GM18526 (cell line): ENCODE results near the gene PARD3.

Experiments
- POLR2A ChIP-seq: IDR thresholded peaks from 3 replicates; pipeline ENCODE4 v1.6.1; 2011; ENCODE audit not compliant: insufficient read length; ENCODE audit errors: extremely low read depth

The PARD3 gene

GRCh38 chr10:34081948-34082347, 733.1 kb downstream of the PARD3 start:
- TF ChIP-seq POLR2A = no peak

- no peak for TF ChIP-seq POLR2A
These were observed 733.8 kb downstream of the PARD3 start for GRCh38 chr10:34081347-34081743.

GRCh38 chr10:34080485-34081346, 734.4 kb downstream of the PARD3 start:
- TF ChIP-seq POLR2A = no peak

- no peak for TF ChIP-seq POLR2A
These were observed 735.2 kb downstream of the PARD3 start for GRCh38 chr10:34079702-34080484.

- TF ChIP-seq POLR2A = no peak
These were observed 736.2 kb downstream of the PARD3 start for GRCh38 chr10:34078745-34079470.

- no peak for TF ChIP-seq POLR2A
These were observed 736.9 kb downstream of the PARD3 start for GRCh38 chr10:34078017-34078744.

- no peak for TF ChIP-seq POLR2A
These were observed 738.7 kb downstream of the PARD3 start for GRCh38 chr10:34076443-34076842.

- TF ChIP-seq POLR2A = no peak
These were observed 739.7 kb downstream of the PARD3 start for GRCh38 chr10:34075254-34075926.

- no peak for TF ChIP-seq POLR2A
These were observed 741.0 kb downstream of the PARD3 start for GRCh38 chr10:34074051-34074450.

- TF ChIP-seq POLR2A = no peak
These were observed 751.5 kb downstream of the PARD3 start for GRCh38 chr10:34063592-34063991.

- TF ChIP-seq POLR2A = no peak
These were observed 753.3 kb downstream of the PARD3 start for GRCh38 chr10:34061841-34062240.
